HS-5 (cell line): ENCODE measurements around the gene NTRK3.

Experiments used
- DNase-seq: peaks from one replicate; pipeline ENCODE4 v3.0.0-alpha.2; 2012; ENCODE audit warnings: low read depth

Gene NTRK3

DNA sequence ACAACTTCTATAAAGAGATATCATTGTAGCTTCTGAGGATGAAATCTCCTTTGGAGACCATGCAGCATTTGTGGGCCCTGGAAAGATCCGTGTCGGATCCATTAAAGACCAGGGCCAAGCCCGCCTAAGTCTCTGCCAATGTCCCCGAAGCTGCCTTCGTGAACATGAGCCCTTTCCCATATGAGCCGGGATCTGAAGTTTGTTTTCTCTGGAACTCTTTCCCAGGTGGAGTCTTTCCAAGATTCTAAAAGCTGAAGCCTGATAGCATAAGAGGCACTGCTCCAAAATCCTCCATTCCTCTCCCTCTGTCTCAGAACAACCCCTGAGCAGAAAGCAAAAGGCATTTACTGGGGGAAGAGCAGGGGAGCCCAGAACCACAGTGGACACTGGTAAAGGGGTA lies 274.6 kb downstream of the NTRK3 start:
- DNase-seq: no peak

DNA sequence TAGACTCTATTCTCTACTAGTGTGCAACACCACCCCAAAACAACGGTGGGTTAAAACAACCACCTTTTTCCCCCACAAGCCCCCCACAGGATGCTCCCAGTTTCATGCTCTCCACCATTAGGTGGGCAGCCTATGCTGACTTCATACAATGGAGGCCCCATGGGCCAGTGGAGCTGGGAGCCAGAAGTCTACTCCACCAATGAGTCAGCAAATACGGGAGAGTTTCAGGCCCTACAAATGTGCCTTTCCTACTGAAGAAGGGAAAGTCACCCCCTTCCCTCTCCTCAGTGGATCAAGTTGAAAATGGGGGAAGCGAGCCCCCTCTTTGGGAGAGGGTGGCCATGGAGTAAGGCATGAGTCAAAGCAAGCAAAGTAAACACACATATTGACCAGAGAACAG lies 278.6 kb downstream of the NTRK3 start:
- no peak for DNase-seq

DNA sequence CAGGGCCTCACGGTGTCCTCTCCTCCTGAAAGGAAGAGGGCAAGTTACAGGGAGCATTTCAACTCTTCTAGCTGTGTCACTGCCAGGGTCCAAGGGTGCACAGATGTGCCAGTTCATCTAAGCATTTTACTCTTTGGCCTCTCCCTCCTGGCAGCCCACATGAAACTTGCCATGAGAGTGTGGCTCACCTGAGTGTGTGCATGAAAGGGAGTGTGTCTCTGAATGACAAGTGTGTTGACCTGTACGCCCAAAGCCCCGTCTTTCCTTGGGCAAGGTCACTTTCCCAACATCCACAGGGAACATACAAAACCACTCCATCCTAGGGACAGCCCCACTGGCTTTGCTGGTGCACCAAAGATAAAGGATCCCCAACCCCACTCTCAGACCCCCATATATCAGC lies 280.0 kb downstream of the NTRK3 start:
- no peak for DNase-seq

DNA sequence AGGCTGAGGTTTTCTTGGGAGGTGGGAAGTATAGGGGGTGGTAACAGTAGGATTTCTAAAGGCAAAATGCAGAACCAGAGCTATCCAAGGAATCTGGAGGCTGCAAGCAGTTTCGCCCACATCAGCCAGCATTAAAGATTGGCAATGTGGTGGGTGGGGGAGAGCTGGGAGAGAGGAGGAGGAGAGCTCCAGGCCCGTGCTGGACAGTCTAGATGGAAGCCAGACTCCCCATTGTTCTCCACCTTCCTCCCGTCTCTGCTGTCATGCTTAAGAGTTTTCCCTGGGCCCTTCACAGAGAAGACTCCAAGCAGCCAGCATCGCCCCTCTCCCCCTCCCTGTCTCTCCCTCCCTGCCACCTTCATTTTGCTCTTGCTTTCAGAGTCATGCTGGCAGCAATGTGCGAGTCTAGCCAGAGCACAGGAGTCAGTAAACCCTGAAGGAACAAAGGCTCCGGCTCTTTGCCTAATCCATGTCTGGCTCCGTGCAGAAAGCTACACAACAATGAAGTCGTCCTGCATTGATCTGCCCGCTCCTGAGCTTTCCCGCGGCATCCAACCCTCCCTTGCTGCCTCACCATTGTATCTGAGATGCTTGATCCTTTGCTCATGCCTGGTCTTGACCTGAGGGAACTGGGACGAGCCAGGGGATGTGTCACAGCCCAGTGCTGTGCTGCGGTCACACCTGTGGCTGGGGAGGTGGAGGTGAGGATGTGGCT lies 282.9 kb downstream of the NTRK3 start:
- DNase-seq: no peak

DNA sequence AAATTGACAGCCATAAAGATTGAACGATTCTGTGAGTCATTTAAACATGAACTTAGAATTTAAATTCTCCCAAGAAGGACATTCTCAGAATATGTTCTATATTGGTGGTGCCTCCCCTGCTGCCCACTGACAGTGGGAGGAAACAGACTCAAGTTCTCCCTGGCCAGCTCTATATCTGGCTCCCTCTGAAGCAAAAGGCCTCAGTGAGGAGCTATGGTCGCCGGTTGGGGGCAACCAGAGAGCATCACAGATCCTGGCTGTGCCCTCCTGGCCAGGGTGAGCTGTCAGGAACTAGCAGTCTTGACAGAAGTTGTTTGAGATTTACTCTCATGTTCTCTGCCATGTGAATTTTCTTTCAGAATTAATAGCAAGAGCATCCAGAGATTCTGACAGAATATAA lies 285.5 kb downstream of the NTRK3 start:
- DNase-seq: no peak

DNA sequence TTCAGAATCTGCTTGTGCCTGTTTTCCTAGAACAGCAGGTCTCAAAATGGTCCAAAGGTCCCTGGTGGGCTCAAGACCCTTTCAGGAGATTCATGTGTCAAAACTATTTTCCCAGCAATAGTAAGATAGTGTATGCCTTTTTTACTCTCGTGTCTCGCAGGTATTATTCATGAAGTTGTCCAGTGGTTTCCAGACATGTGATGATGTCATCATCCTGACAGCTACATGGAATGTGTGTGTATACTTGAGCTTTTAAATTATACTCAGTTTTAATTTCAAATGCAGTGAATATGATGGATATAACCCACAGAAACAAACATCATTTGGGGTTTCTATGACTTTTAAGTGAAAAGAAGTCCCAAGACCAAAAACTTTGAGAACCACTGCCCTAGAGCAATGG lies 288.6 kb downstream of the NTRK3 start:
- DNase-seq: no peak

DNA sequence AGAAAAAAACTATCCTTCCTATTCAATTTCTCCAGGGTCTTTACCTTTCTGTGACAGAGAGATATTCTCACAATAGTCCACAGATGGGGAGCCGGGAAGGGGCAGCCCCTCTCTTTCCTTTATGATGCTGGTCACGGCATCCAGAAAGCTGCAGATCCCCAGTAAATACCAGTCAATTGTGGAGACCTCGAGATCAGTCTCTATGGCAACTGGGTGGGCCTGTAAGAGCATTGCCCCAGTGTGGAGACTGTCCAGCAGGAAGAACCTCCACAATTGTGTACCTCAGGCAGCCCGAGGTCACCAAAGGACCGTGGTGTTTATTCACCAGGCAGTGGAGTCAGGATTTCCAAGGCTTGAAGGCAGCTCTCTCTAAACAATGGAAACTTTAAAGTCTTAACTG lies 291.2 kb downstream of the NTRK3 start:
- no peak for DNase-seq

DNA sequence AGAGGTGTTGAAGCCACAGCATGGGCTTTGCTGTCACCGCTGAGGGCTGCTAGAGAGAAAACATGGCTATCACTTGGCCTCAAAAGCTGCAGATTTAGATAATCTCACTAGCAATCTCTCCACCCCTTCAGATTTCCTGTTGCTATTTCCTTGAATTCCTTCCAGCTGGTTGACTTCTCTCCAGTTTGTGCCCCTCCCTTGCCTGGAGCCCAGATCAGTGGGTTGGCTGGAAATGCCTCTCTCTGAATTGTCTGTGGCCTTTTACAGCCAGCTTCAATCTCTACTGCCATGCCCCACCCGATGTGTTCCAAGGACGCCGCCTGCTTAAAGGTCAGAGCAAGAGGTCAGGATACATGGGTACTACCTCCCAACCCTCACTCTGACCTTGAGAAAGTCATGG lies 294.1 kb downstream of the NTRK3 start:
- DNase-seq: no peak

DNA sequence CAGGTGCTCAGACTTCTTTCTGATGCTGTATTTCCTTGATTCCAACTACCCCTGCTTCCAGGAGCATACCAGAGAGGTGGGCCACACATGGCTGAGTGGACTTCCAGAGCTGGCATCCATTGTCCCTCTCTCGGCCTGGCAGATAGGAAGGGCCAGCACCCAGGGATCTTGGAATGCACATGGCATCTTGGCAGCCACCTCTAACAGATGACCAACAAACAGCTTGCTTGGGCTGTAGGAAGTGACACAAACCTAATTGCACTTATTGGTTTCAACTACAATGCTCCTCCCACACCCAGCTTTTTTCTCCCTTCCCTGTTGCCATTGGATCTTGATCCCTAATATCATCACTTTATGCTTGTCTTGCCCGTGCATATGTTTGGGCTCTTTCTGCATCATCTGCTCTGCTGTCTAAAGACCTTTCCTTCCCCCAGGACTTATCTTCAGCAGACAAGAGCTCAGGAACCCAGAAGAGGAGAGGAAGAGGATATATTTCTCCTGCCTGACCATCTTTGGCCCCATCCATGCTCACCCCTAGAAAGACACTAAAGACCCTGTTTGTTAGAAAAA lies 294.6 kb downstream of the NTRK3 start:
- no peak for DNase-seq

DNA sequence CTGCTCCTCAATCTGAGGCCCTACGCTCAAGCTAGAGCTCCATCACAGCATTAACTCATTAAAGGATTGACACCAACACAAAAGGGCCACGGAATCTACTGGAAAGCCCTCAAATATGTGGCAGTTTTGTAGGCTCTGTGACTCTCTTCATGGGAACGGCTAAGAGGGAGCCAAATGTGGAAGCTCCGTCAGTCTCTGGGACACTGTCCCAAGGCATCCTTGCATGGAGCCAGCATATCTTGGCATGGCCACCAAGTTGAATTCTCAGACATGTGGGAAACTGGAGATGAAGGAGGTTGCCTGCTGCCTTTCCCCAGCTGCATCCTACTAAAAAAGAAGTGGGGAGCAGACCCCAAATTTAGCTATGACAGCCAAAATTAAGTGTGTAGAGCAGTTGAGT lies 296.9 kb downstream of the NTRK3 start:
- no peak for DNase-seq

DNA sequence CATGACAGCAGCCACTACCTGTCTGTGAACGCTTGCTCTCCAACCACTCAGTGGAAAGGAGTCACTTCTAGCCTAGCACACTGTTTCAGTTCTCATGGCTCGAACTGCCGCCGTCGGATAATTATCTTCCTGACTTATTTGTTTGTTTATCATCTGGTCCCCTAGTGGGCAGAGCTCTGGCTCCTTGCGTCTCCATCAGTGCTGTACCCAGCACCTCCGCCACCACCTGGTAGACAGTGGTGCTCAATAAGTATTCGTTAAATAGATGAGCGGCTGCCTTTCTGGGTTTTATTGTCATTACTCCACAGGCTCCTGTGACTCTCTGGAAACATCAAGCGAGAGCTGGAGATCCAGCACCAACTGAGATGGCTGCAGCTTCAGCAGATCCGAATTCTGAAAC lies 297.5 kb downstream of the NTRK3 start:
- no peak for DNase-seq

DNA sequence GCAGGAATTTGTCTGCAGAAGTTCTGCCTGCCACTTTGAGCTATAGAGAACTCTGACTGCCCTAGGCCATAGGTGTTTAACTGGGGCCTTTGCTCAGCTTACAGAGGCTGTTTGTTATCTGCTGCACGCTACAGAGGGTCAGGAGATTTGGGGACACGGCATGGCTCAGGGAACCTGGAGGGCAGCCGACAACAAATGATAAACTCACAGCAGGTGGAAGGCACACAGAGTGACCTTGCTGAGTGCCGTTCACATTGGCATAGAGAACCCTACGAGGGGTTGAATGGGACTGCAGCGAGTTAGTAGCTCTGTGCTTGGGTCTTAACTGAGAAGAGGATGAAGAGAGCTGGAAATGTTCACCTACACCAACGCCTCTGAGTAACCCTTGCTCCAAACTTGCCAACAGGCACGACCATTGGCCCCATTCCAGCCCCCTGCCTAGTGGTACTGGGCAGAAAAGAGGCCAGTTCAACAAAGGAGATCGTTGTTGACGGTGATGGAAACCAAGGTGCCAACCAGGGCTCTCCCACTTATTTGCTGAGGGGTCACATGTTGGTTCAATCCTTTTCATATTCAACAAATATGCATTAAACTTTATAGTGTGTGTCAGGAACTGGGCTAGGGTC lies 301.1 kb downstream of the NTRK3 start:
- DNase-seq: no peak

DNA sequence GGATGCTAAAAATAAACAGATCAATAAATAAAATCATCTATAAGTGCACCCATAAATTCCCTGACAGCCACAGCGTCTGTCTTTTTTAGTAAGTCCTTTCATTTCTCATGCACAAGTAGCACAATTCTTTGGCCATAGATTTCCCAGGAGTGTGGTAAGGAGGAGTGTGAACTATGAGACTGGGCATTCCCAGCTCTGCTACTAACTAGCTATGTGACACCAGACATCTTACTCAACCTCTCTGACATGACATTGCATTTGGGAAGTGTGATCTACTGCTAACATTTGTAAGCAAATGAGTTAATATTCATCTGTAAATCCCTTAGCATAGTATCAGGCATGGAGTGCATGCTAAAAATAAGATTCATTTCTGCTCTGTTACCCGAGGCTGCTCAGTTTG lies 301.7 kb downstream of the NTRK3 start:
- no peak for DNase-seq

DNA sequence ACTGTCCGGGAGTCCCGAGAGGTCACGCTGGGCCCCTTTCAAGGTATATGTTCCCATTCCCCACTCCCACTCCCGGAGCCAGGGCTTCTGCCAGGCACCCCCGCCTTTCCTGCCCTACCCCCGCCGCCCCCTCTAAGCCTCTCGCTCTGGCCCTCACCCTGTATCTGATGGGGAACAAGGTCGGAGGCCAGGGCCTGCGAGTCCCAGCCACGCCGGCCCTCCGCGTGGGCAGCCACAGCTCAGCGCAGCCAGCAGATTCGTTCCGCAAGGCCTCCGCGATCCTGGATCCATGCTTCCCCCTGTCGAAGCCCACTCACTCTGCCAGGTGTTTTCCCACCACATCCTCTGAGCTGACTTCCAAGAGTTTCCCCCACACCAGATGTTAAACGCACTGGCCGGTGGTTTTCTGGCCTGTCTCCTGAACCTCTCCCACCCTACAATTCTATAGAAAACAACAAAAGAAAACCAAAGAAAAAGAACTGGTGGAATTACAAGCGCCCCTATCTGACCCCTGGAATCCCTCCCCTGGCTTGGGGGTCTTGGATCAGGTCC lies 303.7 kb downstream of the NTRK3 start:
- no peak for DNase-seq

DNA sequence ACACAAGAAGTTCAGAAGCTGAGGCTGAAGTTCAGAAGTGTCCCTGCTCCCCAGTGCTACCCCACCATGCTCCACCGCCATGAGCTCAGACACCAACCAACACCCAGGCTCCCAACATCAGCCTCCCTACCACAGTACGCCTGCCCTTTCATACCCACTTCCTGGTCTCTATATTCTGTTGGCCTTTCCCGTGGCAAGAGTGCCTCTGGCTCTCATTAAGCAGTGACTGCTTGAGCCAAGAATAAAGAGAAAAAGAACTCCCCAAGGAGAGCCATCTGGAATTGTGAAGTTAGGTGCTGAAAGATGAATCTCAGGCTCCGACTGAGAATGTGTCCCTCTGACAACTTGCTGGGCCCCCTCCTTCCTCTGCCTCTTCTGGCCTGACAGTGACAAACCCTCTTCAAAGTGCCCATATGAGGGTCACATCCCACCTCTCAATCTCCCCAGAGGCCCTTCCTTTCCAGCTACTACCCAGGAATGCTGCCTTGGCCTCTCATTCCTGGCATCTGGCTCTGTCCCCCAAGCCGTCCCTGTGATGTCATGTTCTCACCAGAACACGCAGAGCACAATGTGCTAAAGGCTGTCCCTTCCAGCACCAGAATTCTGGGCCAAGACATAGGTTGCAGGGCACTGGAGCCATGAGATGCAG lies 306.8 kb downstream of the NTRK3 start:
- no peak for DNase-seq

DNA sequence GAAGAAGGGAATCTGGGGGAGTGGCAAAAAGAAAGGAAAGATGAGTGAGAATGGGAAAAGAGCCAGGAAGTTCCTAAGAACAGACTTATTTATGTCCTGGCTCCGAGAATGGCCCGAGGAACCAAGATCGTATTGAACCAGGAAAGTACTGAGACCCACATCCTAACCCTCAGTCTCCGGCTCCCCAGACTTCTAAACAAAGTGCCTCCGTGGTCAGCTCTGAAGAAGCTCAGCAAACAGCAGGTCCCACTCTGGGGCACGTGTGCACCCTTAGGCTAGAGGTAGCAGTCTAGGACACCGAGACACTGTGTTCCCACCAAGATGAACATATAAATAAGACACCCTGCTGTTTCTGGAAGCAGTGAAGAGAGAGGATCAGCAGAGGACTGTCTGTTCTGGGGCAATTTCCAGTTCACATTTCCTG lies 307.4 kb downstream of the NTRK3 start:
- no peak for DNase-seq

DNA sequence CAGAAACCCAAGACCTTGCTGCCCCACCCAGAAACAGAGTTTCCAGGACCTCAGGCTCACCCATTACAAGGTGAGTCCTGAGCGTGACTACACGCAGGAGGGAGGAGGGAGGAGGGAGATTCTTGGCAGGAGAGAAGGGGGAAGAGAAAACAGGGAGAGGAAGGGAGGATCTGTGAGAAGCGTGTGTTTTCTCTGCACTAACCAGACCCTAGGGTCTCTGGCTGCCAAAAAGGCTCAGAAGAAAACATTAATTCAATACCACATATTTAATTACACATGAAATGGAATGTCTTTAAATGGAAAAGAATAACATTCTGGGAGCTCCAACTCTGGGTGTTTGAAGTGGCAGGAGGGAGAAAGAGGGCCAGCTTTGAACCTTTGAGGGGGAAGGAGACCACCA lies 309.0 kb downstream of the NTRK3 start:
- no peak for DNase-seq

DNA sequence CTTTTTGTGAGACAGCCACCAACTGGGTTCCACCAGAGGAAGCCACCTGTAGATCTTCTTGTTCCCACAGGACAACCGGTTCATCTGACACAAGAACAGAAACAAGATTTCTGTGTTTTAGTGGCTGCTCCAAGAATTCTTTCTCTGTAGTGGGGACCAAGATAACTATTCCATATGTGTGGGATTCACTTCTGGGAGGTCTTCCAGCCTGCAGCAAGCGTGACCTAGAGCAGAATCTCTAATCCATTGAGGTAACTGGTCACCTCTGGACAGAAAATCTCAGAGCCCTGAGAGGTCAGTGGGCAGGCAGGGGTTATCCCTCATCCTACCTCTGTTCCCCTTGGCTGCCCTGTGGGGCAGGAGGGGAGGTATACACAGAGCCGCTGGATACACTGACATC lies 311.3 kb downstream of the NTRK3 start:
- no peak for DNase-seq

DNA sequence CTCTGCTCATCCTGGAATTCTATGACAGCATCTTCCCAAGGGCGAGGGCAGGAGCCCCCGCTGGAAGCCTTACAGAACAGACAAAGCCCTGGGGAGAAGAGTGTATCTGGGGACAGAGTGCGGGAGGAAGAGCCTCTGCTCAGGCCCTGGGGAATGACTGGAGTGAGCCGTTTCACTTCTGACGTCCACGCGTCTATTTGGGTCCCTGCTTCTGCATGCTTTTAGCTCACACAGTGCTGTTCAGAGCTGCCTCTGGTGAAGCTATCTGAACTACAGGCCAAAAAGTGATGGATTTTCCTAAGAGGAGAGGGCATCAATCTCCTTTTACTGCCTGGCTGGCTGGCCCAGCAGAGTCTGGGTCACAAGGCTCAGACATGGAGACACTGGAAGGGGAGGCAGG lies 311.8 kb downstream of the NTRK3 start:
- DNase-seq: no peak

DNA sequence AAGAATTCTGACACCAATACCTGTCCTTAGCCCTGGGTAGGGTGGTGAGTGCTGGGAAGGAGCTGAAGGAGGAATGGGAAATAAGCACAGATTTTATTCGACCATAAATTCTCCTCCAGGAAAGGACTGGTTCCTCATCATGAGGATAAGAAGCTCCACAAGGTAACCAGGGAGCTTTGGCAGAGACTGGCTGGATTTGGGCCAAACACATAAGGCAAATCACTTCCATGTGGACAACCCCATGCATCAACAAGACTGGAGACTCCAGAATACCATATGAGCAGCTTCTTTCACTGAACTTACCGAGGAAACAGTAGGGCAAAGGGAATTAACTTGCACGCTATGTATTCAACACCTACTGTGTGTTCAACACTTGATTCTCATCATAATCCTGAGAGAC lies 312.5 kb downstream of the NTRK3 start:
- no peak for DNase-seq

DNA sequence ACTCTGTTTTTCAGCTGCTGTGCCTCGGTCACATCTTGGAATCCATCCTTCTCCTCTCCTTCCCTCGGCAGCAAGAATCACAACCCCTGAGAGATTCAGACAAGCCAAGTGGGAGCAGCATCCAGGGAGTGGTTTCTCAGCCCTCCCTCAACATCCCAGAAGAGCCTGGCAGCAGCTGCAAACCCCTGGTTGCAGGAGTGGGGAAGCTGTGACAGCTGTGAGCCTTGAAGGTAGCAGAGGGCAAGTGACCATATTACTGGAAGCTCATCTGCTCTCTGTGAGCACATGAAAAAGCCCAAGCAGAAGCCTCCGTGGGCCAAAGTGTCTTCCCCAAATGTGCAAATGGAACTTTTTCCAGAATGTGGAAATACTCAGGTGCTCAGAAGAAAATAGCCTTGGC lies 312.9 kb downstream of the NTRK3 start:
- DNase-seq: no peak

DNA sequence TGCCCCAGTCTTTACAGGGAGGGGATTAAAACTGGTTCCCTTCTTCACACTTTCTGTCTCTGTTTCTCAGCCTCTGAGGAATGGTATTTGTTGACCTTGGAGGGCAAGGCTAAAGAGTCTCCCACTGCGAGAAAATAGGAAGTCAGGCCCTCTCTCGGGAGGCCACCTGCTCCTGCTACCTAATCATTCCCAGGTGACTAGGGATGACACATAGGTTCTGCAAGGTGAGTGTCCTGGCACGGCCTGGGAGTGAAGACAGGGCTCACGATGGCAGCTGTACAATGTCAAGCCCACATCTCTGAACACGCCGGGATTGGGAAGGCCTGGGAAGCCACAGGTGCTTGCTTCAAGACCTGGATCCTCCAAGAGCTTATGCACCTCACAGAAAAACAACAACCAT lies 314.2 kb downstream of the NTRK3 start:
- DNase-seq: no peak

DNA sequence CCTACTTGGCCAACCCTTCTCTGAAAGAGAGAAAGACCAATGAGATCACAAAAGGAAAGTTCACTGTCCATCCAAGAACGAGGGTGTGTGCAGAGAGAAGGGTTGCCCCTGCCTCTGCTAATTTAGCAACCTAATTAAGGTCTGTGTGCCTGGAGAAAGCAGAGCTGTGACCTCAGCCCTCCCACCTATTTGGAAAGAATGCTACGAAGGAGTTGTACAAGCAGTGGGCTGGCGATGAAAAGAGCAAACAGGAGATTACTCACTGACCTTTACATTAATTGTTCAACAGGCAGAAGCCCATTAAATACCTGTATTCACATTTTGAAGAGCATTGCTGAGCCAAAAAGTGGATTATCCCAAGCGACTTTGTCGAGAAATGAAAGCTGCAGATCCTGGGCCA lies 314.9 kb downstream of the NTRK3 start:
- DNase-seq: no peak
